K562 (cell line): Measurements from ENCODE around the gene BHLHE40. TPM values are rescaled to one million over a fixed set of nuclear protein-coding genes. Genes with fewer than 3 reads are reported as not detected.

Experiments used
- HINFP ChIP-seq: fragments of 450-650 bp; conservative IDR thresholded peaks from 2 replicates; pipeline ENCODE4 v1.6.1; 2016; ENCODE audit warnings: missing genetic modification characterization, low read depth, mild to moderate bottlenecking, control low read depth, missing compliant biosample characterization
- HMG20B ChIP-seq: fragments of 250-450 bp; sonication (Bioruptor Pico); IDR thresholded peaks from 2 replicates; pipeline ENCODE4 v1.5.0; 2021; ENCODE audit warnings: mild to moderate bottlenecking
- MTA3 ChIP-seq: fragments of 450-650 bp; formaldehyde crosslinking; IDR thresholded peaks from 2 replicates; pipeline ENCODE4 v1.6.1; 2017; ENCODE audit warnings: mild to moderate bottlenecking, borderline replicate concordance
- POLR2G ChIP-seq: fragments of 200-400 bp; formaldehyde crosslinking; IDR thresholded peaks from 2 replicates; pipeline ENCODE4 v1.6.1; 2017; ENCODE audit warnings: low read depth, mild to moderate bottlenecking, antibody characterized with exemption, low read length, moderate library complexity
- SIRT6 ChIP-seq: IDR thresholded peaks from one replicate; pipeline ENCODE4 v1.6.1; 2012; ENCODE audit warnings: low read depth, mild to moderate bottlenecking, control low read depth, inconsistent platforms, low read length, moderate library complexity
- SMARCA5 ChIP-seq: fragments of 450-650 bp; IDR thresholded peaks from 2 replicates; pipeline ENCODE4 v1.6.1; 2016
- TAF15 ChIP-seq: fragments of 200-400 bp; formaldehyde crosslinking; IDR thresholded peaks from 2 replicates; pipeline ENCODE4 v1.6.1; 2017; ENCODE audit warnings: mild to moderate bottlenecking, low read depth, low read length, moderate library complexity
- TCFL5 ChIP-seq: fragments of 250-450 bp; sonication (Bioruptor Pico); conservative IDR thresholded peaks from 2 replicates; pipeline ENCODE4 v1.6.1; 2021; ENCODE audit warnings: mild to moderate bottlenecking, moderate library complexity, matching md5 sums
- ZBTB49 ChIP-seq: sonication (generic); formaldehyde crosslinking; IDR thresholded peaks from 2 replicates; pipeline ENCODE4 v1.8.0; 2022; ENCODE audit warnings: missing genetic modification reagents, mild to moderate bottlenecking, borderline replicate concordance
- ZBTB5 ChIP-seq: fragments of 450-650 bp; IDR thresholded peaks from 2 replicates; pipeline ENCODE4 v1.6.1; 2017; ENCODE audit warnings: antibody characterized with exemption
- ZNF398 ChIP-seq: fragments of 250-450 bp; sonication (Bioruptor Pico); IDR thresholded peaks from 2 replicates; pipeline ENCODE4 v1.8.0; 2021; ENCODE audit warnings: moderate library complexity, mild to moderate bottlenecking, inconsistent platforms
- ZNF408 ChIP-seq: fragments of 250-450 bp; sonication (Bioruptor Pico); IDR thresholded peaks from 2 replicates; pipeline ENCODE4 v1.4.0; 2020; ENCODE audit warnings: low read depth, mild to moderate bottlenecking, moderate library complexity
- polyA plus RNA-seq, 8 experiments: library from polyadenylated mRNA; depleted of rRNA in 4 of 8; stranded (reverse) in 5 of 8; unstranded in 3 of 8; fragments of >200 nt; fragmentation: Nextera tagmentation in 2 of 8; fragmentation: Illumina TruSeq in 1 of 8; extraction: Ambion mirVana in 2 of 8; extraction: Trizol in 1 of 8; gene quantifications; 2 replicates each; pipeline versions ENCODE4 v1.2.1 to v1.2.3, GENCODE V29; 2011 to 2014; ENCODE audit warnings: inconsistent platforms in 1 of 8, missing spikeins in 1 of 8
- total RNA-seq, 7 experiments: library from RNA; depleted of rRNA in 6 of 7; stranded (reverse); fragments of >200 nt in 6 of 7; fragmentation: Illumina TruSeq in 2 of 7; extraction: Trizol in 2 of 7; gene quantifications; 2 replicates each; pipeline versions ENCODE4 v1.2.1 to v1.2.3, GENCODE V29; 2011 to 2021; ENCODE audit warnings: low replicate concordance in 1 of 7
- TF ChIP-seq, protein P1 (sequence below): fragments of 200-800 bp; sonication (Bioruptor generic); IDR thresholded peaks from 2 replicates; pipeline ENCODE4 v1.6.1; 2017; ENCODE audit warnings: missing genetic modification characterization, missing compliant biosample characterization
- TF ChIP-seq, protein P2 (sequence below): sonication (generic); formaldehyde crosslinking; IDR thresholded peaks from 2 replicates; pipeline ENCODE4 v1.8.0; 2022; ENCODE audit warnings: mild to moderate bottlenecking, missing genetic modification reagents, borderline replicate concordance

Gene BHLHE40
- total and polyA plus RNA-seq, 9 of the 15 experiments (the other 6 are each of a cell fraction or from before 2014, with no cell fraction given): 12.0 to 83.9 (median 31.4) TPM

- TF ChIP-seq ZNF408 (CRISPR knock-in tag) (no peak), HMG20B (CRISPR knock-in tag) (peak; percentile 13; the same call in 1 of the 2 replicates), POLR2G (peak; percentile 97), ZBTB5 (no peak), SIRT6 (no peak), MTA3 (peak; percentile 96), SMARCA5 (no peak), TAF15 (no peak), ZBTB49 (CRISPR knock-in tag) (no peak), ZNF398 (no peak), TCFL5 (CRISPR knock-in tag) (no peak), HINFP (tag) (no peak; the same call in 1 of the 2 replicates)
- TF ChIP-seq, protein P1, sequence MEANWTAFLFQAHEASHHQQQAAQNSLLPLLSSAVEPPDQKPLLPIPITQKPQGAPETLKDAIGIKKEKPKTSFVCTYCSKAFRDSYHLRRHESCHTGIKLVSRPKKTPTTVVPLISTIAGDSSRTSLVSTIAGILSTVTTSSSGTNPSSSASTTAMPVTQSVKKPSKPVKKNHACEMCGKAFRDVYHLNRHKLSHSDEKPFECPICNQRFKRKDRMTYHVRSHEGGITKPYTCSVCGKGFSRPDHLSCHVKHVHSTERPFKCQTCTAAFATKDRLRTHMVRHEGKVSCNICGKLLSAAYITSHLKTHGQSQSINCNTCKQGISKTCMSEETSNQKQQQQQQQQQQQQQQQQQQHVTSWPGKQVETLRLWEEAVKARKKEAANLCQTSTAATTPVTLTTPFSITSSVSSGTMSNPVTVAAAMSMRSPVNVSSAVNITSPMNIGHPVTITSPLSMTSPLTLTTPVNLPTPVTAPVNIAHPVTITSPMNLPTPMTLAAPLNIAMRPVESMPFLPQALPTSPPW (CRISPR knock-in tag): no peak
- TF ChIP-seq, protein P2, sequence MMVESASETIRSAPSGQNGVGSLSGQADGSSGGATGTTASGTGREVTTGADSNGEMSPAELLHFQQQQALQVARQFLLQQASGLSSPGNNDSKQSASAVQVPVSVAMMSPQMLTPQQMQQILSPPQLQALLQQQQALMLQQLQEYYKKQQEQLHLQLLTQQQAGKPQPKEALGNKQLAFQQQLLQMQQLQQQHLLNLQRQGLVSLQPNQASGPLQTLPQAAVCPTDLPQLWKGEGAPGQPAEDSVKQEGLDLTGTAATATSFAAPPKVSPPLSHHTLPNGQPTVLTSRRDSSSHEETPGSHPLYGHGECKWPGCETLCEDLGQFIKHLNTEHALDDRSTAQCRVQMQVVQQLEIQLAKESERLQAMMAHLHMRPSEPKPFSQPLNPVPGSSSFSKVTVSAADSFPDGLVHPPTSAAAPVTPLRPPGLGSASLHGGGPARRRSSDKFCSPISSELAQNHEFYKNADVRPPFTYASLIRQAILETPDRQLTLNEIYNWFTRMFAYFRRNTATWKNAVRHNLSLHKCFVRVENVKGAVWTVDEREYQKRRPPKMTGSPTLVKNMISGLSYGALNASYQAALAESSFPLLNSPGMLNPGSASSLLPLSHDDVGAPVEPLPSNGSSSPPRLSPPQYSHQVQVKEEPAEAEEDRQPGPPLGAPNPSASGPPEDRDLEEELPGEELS (CRISPR knock-in tag): no peak
Measured at GRCh38 chr3:4986782-4987537, 7.7 kb downstream of the BHLHE40 start (continued).
